ENCODE results near the gene DDX47. TPM values are rescaled to one million over a fixed set of nuclear protein-coding genes. Genes with fewer than 3 reads are reported as not detected.

The DDX47 gene
- total and polyA plus RNA-seq, 2 donors (not counting 1 experiment from before 2014, with no cell fraction given): 50.1 to 93.7 TPM

DNA sequence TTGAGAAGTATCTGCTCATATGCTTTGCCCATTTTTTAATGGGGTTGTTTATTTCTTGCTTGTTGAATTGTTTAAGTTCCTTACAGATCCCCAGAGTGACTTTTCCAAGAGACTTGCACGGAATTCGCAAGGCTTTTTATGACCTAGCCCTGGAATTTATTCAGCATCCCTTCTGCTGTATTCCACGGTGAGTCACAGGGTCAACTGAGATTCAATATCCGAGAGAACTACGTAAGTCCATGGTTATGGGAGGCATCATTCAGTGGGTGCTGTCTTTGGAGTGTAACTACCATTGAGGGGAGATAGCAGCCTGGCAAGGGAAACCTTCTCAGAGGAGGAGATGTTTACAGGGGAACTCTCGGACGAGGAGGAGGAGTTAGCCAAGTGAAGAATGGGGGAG, 57.3 kb downstream of the DDX47 start:
- Histone ChIP-seq H3K27ac (ENCODE audit: low read length in 2 of 2) (no peak overlapping the region), H4K20me1 (ENCODE audit: control insufficient read depth, insufficient read depth, low read length, poor library complexity, severe bottlenecking) (no peaks in the 10 kb centered on the region), H3K4me3 (ENCODE audit: control extremely low read depth in 1 of 5, extremely low read depth in 1 of 5, insufficient read depth in 1 of 5, low read depth in 2 of 5, low read length in 4 of 5) (no peak overlapping the region), H3K9me3 (ENCODE audit: control extremely low read depth in 1 of 3, control insufficient read depth in 2 of 3, insufficient read depth in 1 of 3, low read length in 2 of 3) (no peaks in the 10 kb centered on the region), H3K36me3 (replicated peaks in 1 of 2; ENCODE audit: control extremely low read depth in 1 of 2, control insufficient read depth in 1 of 2, extremely low read depth in 1 of 2, insufficient read depth in 2 of 2, low read length in 1 of 2) (no peaks in the 10 kb centered on the region), H3K79me2 (ENCODE audit: control insufficient read depth, insufficient read depth, low read length) (no peaks in the 10 kb centered on the region), H3K4me1 (ENCODE audit: control insufficient read depth in 2 of 2, insufficient read depth in 2 of 2, low read length in 2 of 2) (no peaks in the 10 kb centered on the region), H3K4me2 (replicated peaks; ENCODE audit: low read depth, low read length, poor library complexity, severe bottlenecking) (no peak overlapping the region), H3K27me3 (replicated peaks in 1 of 4; ENCODE audit: control extremely low read depth in 1 of 4, control insufficient read depth in 3 of 4, insufficient read depth in 4 of 4, low read length in 3 of 4) (no peaks in the 10 kb centered on the region), H2AFZ (ENCODE audit: insufficient read depth, low read depth, low read length, poor library complexity, severe bottlenecking) (no peak overlapping the region), H3K9ac (ENCODE audit: low read length) (no peak overlapping the region)
- TF ChIP-seq EZH2 (IDR thresholded peaks at IDR 0.05; ENCODE audit: borderline replicate concordance, insufficient read depth, low read depth, low read length, poor library complexity, severe bottlenecking): no peak
- TF ChIP-seq, protein P1, sequence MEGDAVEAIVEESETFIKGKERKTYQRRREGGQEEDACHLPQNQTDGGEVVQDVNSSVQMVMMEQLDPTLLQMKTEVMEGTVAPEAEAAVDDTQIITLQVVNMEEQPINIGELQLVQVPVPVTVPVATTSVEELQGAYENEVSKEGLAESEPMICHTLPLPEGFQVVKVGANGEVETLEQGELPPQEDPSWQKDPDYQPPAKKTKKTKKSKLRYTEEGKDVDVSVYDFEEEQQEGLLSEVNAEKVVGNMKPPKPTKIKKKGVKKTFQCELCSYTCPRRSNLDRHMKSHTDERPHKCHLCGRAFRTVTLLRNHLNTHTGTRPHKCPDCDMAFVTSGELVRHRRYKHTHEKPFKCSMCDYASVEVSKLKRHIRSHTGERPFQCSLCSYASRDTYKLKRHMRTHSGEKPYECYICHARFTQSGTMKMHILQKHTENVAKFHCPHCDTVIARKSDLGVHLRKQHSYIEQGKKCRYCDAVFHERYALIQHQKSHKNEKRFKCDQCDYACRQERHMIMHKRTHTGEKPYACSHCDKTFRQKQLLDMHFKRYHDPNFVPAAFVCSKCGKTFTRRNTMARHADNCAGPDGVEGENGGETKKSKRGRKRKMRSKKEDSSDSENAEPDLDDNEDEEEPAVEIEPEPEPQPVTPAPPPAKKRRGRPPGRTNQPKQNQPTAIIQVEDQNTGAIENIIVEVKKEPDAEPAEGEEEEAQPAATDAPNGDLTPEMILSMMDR (IDR thresholded peaks at IDR 0.05): no peak
- no peak for DNase-seq
- 96% methylated on average over 7 of the region's 7 CpGs for WGBS (ENCODE audit: insufficient coverage)
- ATAC-seq (ENCODE audit: low read depth): no peak
- intact Hi-C loops (cut with micrococcal nuclease): no loop called here
- CTCF ChIA-PET: no interaction called here
- H3K27me3 Mint-ChIP-seq: no peaks in the 10 kb centered on the region
- no peak overlapping the region for H3K4me3 Mint-ChIP-seq
- no peaks in the 10 kb centered on the region for H3K4me1 Mint-ChIP-seq
- POLR2A ChIA-PET: no interaction called here
- no peaks in the 10 kb centered on the region for H3K9me3 Mint-ChIP-seq (ENCODE audit: insufficient read depth)
- H3K27ac Mint-ChIP-seq: no peak overlapping the region

DNA sequence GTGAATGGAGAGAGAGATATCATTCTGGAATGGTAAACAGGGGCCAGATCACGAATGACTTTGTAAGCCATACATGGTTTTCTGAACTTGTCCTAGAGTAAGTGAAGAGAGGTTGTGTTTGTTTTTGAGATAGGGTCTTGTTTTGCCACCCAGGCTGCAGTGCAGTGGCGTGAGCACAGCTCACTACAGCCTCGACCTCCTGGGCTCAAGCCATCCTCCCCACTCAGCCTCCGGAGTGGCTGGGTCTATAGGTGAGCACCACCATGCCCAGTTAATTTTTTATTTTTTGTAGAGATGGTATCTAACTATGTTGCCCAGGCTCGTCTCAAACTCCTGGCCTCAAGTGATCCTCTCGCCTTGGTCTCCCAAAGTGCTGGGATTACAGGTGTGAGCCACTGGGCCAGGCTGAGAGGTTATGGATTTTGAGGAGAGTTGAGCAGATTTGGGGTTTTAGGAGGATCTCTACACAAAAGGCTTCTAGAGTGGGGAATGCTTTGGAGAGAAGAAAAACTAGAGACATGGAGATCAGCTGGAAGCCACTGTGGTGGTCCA, 58.5 kb downstream of the DDX47 start:
- H3K36me3 ChIP-seq (replicated peaks in 1 of 2; ENCODE audit: control extremely low read depth in 1 of 2, control insufficient read depth in 1 of 2, extremely low read depth in 1 of 2, insufficient read depth in 2 of 2, low read length in 1 of 2): no peaks in the 10 kb centered on the region
- H3K4me3 Mint-ChIP-seq: no peak overlapping the region
- no peaks in the 10 kb centered on the region for H4K20me1 ChIP-seq (ENCODE audit: control insufficient read depth, insufficient read depth, low read length, poor library complexity, severe bottlenecking)
- H2AFZ ChIP-seq (ENCODE audit: insufficient read depth, low read depth, low read length, poor library complexity, severe bottlenecking): no peak overlapping the region
- ATAC-seq (ENCODE audit: low read depth): no peak
- H3K9me3 ChIP-seq (ENCODE audit: control extremely low read depth in 1 of 3, control insufficient read depth in 2 of 3, insufficient read depth in 1 of 3, low read length in 2 of 3): no peaks in the 10 kb centered on the region
- no peak overlapping the region for H3K4me2 ChIP-seq (replicated peaks; ENCODE audit: low read depth, low read length, poor library complexity, severe bottlenecking)
- CTCF ChIA-PET: interaction anchor here (0.7 kb wide), 1 partner anchor 63 kb away, joined by 6 read pairs; no protein-coding TSS in a partner anchor
- no peak overlapping the region for H3K9ac ChIP-seq (ENCODE audit: low read length)
- no peak overlapping the region for H3K27ac Mint-ChIP-seq
- WGBS (ENCODE audit: insufficient coverage): 100% methylated on average over 3 of the region's 6 CpGs
- H3K79me2 ChIP-seq (ENCODE audit: control insufficient read depth, insufficient read depth, low read length): no peaks in the 10 kb centered on the region
- no peak overlapping the region for H3K27ac ChIP-seq (ENCODE audit: low read length in 2 of 2)
- H3K4me1 ChIP-seq (ENCODE audit: control insufficient read depth in 2 of 2, insufficient read depth in 2 of 2, low read length in 2 of 2): no peaks in the 10 kb centered on the region
- H3K27me3 Mint-ChIP-seq: no peaks in the 10 kb centered on the region
- no peaks in the 10 kb centered on the region for H3K9me3 Mint-ChIP-seq (ENCODE audit: insufficient read depth)
- H3K4me1 Mint-ChIP-seq: no peaks in the 10 kb centered on the region
- DNase-seq: no peak
- no peaks in the 10 kb centered on the region for H3K27me3 ChIP-seq (replicated peaks in 1 of 4; ENCODE audit: control extremely low read depth in 1 of 4, control insufficient read depth in 3 of 4, insufficient read depth in 4 of 4, low read length in 3 of 4)
- TF ChIP-seq, protein P1 (IDR thresholded peaks at IDR 0.05): no peak
- TF ChIP-seq EZH2 (IDR thresholded peaks at IDR 0.05; ENCODE audit: borderline replicate concordance, insufficient read depth, low read depth, low read length, poor library complexity, severe bottlenecking): no peak
- intact Hi-C loops (cut with micrococcal nuclease): no loop called here
- POLR2A ChIA-PET: no interaction called here
- no peak overlapping the region for H3K4me3 ChIP-seq (ENCODE audit: control extremely low read depth in 1 of 5, extremely low read depth in 1 of 5, insufficient read depth in 1 of 5, low read depth in 2 of 5, low read length in 4 of 5)

Measured in B cell (primary cell).